HEK293 (cell line): ENCODE measurements around the gene KPNA4.

Experiments used
- GLI2 ChIP-seq: fragments of 450-650 bp; formaldehyde crosslinking; IDR thresholded peaks from 2 replicates; pipeline ENCODE4; 2017; ENCODE audit warnings: missing biosample characterization, missing genetic modification characterization, low read depth, borderline replicate concordance
- IKZF3 ChIP-seq: fragments of 450-650 bp; IDR thresholded peaks from 2 replicates; pipeline ENCODE4 v1.5.0; 2018; ENCODE audit warnings: missing biosample characterization, mild to moderate bottlenecking, missing genetic modification characterization, moderate library complexity
- KLF7 ChIP-seq: fragments of 450-650 bp; formaldehyde crosslinking; IDR thresholded peaks from 2 replicates; pipeline ENCODE4 v1.5.1; 2016; ENCODE audit warnings: missing biosample characterization, missing genetic modification characterization, borderline replicate concordance
- OVOL3 ChIP-seq: fragments of 450-650 bp; formaldehyde crosslinking; IDR thresholded peaks from 2 replicates; pipeline ENCODE4 v1.5.1; 2016; ENCODE audit warnings: missing biosample characterization, missing genetic modification characterization
- REPIN1 ChIP-seq: fragments of 450-650 bp; formaldehyde crosslinking; IDR thresholded peaks from 2 replicates; pipeline ENCODE4 v1.5.1; 2017; ENCODE audit warnings: missing biosample characterization, missing genetic modification characterization, low read depth
- WT1 ChIP-seq: fragments of 450-650 bp; formaldehyde crosslinking; IDR thresholded peaks from 2 replicates; pipeline ENCODE4 v1.5.1; 2016; ENCODE audit warnings: missing biosample characterization, missing genetic modification characterization
- ZBTB10 ChIP-seq: fragments of 450-650 bp; formaldehyde crosslinking; IDR thresholded peaks from 2 replicates; pipeline ENCODE4 v1.5.1; 2016; ENCODE audit warnings: missing biosample characterization, missing genetic modification characterization
- ZNF18 ChIP-seq: fragments of 450-650 bp; formaldehyde crosslinking; IDR thresholded peaks from 2 replicates; pipeline ENCODE4 v1.5.1; 2016; ENCODE audit warnings: missing biosample characterization, missing genetic modification characterization
- ZNF23 ChIP-seq: fragments of 450-650 bp; formaldehyde crosslinking; IDR thresholded peaks from 2 replicates; pipeline ENCODE4 v1.5.1; 2016; ENCODE audit warnings: missing biosample characterization, missing genetic modification characterization, borderline replicate concordance
- ZNF510 ChIP-seq: fragments of 450-650 bp; formaldehyde crosslinking; IDR thresholded peaks from 2 replicates; pipeline ENCODE4 v1.5.1; 2018; ENCODE audit warnings: mild to moderate bottlenecking, missing genetic modification characterization, missing biosample characterization; ENCODE audit not compliant: insufficient replicate concordance
- ZNF530 ChIP-seq: fragments of 450-650 bp; formaldehyde crosslinking; IDR thresholded peaks from 2 replicates; pipeline ENCODE4 v1.5.1; 2016; ENCODE audit warnings: low read depth, missing biosample characterization, missing genetic modification characterization
- ZNF664 ChIP-seq: fragments of 450-650 bp; formaldehyde crosslinking; IDR thresholded peaks from 2 replicates; pipeline ENCODE4 v1.5.1; 2016; ENCODE audit warnings: missing biosample characterization, missing genetic modification characterization
- TF ChIP-seq, protein P1 (sequence below): fragments of 450-650 bp; formaldehyde crosslinking; IDR thresholded peaks from 2 replicates; pipeline ENCODE4 v1.5.1; 2016; ENCODE audit warnings: missing biosample characterization, missing genetic modification characterization

DNA sequence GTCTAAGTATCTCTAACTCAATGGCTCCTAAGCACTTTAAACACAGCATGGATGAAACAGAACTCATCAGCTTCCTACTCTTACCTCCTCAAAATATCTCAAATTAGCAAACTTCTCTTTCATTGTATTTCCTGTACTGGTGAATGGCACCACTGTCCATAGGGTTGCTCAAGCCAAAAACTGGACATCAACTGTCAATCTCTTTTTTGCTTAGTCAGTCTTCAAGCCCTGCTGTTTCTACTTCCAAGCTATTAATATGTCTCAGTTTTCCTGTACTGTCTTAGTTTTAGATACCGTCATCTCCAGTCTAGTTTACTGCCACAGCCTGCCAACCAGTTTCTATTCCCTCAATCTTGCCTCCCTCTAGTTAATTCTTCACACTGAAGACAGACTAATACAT lies 48.3 kb upstream of the KPNA4 start:
- no peak for TF ChIP-seq ZNF530 (tag by site-specific recombination)
- no peak for TF ChIP-seq ZNF18 (tag by site-specific recombination)
- TF ChIP-seq GLI2 (tag by site-specific recombination), result no peak
- TF ChIP-seq ZNF23 (tag by site-specific recombination), result no peak
- TF ChIP-seq, protein P1, sequence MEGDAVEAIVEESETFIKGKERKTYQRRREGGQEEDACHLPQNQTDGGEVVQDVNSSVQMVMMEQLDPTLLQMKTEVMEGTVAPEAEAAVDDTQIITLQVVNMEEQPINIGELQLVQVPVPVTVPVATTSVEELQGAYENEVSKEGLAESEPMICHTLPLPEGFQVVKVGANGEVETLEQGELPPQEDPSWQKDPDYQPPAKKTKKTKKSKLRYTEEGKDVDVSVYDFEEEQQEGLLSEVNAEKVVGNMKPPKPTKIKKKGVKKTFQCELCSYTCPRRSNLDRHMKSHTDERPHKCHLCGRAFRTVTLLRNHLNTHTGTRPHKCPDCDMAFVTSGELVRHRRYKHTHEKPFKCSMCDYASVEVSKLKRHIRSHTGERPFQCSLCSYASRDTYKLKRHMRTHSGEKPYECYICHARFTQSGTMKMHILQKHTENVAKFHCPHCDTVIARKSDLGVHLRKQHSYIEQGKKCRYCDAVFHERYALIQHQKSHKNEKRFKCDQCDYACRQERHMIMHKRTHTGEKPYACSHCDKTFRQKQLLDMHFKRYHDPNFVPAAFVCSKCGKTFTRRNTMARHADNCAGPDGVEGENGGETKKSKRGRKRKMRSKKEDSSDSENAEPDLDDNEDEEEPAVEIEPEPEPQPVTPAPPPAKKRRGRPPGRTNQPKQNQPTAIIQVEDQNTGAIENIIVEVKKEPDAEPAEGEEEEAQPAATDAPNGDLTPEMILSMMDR, result no peak
- TF ChIP-seq ZNF510 (tag by site-specific recombination), result no peak
- no peak for TF ChIP-seq REPIN1
- no peak for TF ChIP-seq KLF7 (tag by site-specific recombination)
- TF ChIP-seq WT1 (tag by site-specific recombination), result no peak
- no peak for TF ChIP-seq ZBTB10 (tag by site-specific recombination)
- no peak for TF ChIP-seq IKZF3 (tag by site-specific recombination)
- TF ChIP-seq ZNF664 (tag by site-specific recombination), result no peak
- TF ChIP-seq OVOL3 (tag by site-specific recombination), result no peak
